ENCODE results near the gene EID1.

DNA sequence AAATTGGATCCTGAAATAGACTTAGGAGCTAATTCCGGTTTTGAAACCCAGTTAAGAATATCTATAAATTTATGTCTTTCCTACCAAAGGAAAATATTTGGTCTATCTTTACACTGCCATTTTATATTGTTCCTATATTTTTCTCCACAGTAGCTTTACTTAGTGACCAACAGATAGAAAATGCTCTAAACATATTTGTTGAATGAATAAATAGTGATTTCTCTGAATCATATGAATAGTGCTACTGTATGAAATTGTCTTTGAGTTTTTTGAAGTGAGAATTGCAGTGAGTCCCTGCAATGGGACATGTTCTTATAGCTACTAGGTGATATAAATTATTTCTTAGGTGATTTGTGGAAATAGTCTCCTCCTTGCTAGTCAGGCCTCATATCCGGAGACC is 18.5 kb upstream of the EID1 start:
- TF ChIP-seq ZNF263 (CRISPR knock-in tag; IDR thresholded peaks at IDR 0.05; ENCODE audit: low read depth) (no peak), NR3C1 (CRISPR knock-in tag; conservative IDR thresholded peaks at IDR 0.05; ENCODE audit: low read depth) (no peak), JUN (CRISPR knock-in tag; IDR thresholded peaks at IDR 0.05) (no peak)
- TF ChIP-seq, protein P1, sequence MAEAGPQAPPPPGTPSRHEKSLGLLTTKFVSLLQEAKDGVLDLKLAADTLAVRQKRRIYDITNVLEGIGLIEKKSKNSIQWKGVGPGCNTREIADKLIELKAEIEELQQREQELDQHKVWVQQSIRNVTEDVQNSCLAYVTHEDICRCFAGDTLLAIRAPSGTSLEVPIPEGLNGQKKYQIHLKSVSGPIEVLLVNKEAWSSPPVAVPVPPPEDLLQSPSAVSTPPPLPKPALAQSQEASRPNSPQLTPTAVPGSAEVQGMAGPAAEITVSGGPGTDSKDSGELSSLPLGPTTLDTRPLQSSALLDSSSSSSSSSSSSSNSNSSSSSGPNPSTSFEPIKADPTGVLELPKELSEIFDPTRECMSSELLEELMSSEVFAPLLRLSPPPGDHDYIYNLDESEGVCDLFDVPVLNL (CRISPR knock-in tag; IDR thresholded peaks at IDR 0.05; ENCODE audit: borderline replicate concordance, low read depth) = no peak
- TF ChIP-seq, protein P2, sequence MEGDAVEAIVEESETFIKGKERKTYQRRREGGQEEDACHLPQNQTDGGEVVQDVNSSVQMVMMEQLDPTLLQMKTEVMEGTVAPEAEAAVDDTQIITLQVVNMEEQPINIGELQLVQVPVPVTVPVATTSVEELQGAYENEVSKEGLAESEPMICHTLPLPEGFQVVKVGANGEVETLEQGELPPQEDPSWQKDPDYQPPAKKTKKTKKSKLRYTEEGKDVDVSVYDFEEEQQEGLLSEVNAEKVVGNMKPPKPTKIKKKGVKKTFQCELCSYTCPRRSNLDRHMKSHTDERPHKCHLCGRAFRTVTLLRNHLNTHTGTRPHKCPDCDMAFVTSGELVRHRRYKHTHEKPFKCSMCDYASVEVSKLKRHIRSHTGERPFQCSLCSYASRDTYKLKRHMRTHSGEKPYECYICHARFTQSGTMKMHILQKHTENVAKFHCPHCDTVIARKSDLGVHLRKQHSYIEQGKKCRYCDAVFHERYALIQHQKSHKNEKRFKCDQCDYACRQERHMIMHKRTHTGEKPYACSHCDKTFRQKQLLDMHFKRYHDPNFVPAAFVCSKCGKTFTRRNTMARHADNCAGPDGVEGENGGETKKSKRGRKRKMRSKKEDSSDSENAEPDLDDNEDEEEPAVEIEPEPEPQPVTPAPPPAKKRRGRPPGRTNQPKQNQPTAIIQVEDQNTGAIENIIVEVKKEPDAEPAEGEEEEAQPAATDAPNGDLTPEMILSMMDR (IDR thresholded peaks at IDR 0.05) = no peak
- TF ChIP-seq, protein P3, sequence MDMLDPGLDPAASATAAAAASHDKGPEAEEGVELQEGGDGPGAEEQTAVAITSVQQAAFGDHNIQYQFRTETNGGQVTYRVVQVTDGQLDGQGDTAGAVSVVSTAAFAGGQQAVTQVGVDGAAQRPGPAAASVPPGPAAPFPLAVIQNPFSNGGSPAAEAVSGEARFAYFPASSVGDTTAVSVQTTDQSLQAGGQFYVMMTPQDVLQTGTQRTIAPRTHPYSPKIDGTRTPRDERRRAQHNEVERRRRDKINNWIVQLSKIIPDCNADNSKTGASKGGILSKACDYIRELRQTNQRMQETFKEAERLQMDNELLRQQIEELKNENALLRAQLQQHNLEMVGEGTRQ (CRISPR knock-in tag; IDR thresholded peaks at IDR 0.05) = no peak
- TF ChIP-seq, protein P4, sequence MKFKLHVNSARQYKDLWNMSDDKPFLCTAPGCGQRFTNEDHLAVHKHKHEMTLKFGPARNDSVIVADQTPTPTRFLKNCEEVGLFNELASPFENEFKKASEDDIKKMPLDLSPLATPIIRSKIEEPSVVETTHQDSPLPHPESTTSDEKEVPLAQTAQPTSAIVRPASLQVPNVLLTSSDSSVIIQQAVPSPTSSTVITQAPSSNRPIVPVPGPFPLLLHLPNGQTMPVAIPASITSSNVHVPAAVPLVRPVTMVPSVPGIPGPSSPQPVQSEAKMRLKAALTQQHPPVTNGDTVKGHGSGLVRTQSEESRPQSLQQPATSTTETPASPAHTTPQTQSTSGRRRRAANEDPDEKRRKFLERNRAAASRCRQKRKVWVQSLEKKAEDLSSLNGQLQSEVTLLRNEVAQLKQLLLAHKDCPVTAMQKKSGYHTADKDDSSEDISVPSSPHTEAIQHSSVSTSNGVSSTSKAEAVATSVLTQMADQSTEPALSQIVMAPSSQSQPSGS (CRISPR knock-in tag; IDR thresholded peaks at IDR 0.05; ENCODE audit: borderline replicate concordance, low read depth) = no peak
- TF ChIP-seq, protein P5, sequence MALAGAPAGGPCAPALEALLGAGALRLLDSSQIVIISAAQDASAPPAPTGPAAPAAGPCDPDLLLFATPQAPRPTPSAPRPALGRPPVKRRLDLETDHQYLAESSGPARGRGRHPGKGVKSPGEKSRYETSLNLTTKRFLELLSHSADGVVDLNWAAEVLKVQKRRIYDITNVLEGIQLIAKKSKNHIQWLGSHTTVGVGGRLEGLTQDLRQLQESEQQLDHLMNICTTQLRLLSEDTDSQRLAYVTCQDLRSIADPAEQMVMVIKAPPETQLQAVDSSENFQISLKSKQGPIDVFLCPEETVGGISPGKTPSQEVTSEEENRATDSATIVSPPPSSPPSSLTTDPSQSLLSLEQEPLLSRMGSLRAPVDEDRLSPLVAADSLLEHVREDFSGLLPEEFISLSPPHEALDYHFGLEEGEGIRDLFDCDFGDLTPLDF (CRISPR knock-in tag; IDR thresholded peaks at IDR 0.05) = no peak

Measured in WTC11 (cell line).